GM21723 (cell line): ENCODE measurements around the gene KISS1.
"Not testable (repeated sequence)": the region's sequence is repeated elsewhere in the genome, so short reads cannot be mapped to it uniquely, and the experiment has no call there.

Source experiments
- ATAC-seq: cut with Tn5 transposase; IDR thresholded peaks from one replicate; pipeline ENCODE4 v1.9.1; 2021; ENCODE audit warnings: mild to moderate bottlenecking, moderate library complexity; ENCODE audit not compliant: unreplicated experiment

KISS1 gene

DNA sequence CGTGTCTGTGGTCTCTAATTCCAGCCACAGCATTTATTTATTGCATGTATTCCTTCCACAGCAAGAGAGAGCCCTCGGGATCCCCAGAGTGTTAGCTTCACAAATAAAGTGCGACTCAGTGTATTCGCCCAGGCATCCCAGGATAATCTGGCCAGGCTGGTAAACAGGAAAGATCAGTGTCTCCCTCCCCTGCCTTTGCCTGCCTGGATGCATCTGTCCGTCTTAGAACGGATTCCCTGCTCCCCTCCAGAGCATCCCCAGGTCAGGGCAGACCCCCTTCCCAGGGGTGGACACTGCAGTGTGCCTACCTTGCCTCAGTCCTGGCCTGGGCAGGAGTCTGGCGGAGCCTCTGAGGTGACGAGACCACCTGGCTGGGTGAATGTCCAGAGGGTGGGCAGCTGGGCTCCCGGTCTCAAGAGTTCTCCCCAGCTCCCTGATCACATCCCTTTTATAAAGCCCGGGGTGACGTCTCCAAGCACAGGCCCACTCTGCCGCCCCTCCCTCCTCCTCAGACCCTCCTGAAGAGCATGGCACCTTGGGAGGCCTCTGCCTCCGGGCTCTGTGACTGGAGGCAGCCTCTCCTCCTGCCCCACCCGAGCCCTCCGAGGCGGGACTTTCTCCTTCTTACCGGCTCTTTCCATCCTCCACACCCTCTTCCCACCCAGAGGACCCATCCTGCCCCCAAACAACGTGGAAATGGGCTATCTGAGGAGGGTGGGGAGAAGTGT, at the start of gene KISS1:
KISS1 (minus strand) TSS at position 424 of the 728 bp plus-strand sequence. CDS start 3,615 bp downstream, outside the sequence.
- ATAC-seq, result no peak

GRCh38 chr1:204242920-204243319, 46.6 kb upstream of the KISS1 start:
- ATAC-seq, result no peak

DNA sequence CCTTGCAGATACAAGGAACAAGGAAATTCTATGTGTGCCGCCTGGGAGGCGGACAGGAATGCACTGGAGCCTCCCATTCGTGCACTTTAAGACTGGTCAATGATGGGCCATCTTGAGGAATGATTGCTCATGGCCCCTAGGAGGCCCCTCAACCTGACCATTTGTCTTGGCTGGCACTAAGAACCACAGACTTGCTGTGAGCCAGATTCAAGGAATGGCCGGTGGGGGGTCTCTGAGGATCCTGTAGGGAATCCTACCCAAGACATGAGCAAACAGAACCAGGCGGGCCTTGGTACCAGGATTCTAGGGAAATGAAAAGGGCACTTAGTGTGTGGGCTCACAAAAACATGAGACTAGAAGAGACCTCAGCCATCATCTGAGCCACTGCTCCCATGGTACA, 45.6 kb upstream of the KISS1 start:
- no peak for ATAC-seq

GRCh38 chr1:204241050-204241449, 44.8 kb upstream of the KISS1 start:
- ATAC-seq, result no peak

- ATAC-seq, result no peak
Observed at GRCh38 chr1:204240233-204240632, 43.9 kb upstream of the KISS1 start.

DNA sequence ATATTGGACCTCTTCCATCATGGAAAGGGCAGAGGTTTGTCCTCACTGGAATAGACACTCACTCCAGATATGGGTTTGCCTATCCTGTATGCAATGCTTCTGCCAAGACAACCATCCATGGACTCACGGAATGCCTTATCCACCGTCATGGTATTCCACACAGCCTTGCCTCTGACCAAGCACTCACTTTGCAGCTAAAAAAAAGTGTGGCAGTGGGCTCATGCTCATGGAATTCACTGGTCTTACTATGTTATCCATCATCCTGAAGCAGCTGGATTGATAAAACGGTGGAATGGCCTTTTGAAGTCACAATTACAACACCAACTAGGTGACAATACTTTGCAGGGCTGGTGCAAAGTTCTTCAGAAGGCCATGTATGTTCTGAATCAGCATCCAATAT, 43.1 kb upstream of the KISS1 start:
- not testable (repeated sequence) for ATAC-seq

GRCh38 chr1:204238520-204238919, 42.2 kb upstream of the KISS1 start:
- not testable (repeated sequence) for ATAC-seq

- ATAC-seq, result not testable (repeated sequence)
Observed at GRCh38 chr1:204237515-204237914, 41.2 kb upstream of the KISS1 start.

DNA sequence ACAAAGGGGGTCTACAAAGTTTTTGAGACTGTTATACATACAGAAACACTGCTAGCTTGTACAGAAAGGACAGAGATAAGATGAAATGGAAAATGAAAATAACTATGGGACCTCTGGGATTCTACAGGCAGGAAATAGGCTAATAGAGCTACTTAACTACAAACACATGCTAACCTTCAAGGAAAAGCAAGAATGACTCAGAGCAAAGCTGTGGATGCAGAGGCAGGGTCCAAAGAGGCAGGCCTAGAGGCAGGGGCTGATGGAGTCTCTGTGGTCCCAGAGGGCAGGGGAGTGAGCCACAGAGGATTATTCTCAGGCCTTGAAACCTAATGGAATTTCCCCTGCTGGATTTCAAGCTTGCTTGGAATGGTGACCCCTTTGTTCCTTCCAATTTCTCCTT, 36.2 kb upstream of the KISS1 start:
- ATAC-seq, result no peak

DNA sequence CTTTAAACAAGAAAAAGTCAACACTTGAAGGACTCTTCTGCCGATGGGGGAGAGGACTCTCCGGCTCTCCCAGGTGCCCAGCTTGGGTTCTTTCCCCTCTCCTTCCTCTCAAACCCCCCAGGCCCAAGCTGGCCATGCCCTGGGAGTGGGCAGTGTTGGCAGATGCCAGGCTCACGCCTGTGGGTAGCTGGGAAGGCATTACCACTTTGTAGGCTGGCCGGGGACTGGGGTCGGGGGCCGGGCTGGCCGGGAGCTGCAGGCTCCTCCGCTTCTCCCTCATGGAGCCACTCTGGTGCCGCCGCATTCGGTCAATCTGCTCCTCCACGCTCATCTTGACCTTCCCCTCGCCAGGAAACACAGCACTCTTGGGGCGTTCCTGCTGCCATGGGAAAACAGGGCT, 33.9 kb upstream of the KISS1 start:
- no peak for ATAC-seq

- ATAC-seq, result no peak
Observed at GRCh38 chr1:204228896-204229295, 32.6 kb upstream of the KISS1 start.

DNA sequence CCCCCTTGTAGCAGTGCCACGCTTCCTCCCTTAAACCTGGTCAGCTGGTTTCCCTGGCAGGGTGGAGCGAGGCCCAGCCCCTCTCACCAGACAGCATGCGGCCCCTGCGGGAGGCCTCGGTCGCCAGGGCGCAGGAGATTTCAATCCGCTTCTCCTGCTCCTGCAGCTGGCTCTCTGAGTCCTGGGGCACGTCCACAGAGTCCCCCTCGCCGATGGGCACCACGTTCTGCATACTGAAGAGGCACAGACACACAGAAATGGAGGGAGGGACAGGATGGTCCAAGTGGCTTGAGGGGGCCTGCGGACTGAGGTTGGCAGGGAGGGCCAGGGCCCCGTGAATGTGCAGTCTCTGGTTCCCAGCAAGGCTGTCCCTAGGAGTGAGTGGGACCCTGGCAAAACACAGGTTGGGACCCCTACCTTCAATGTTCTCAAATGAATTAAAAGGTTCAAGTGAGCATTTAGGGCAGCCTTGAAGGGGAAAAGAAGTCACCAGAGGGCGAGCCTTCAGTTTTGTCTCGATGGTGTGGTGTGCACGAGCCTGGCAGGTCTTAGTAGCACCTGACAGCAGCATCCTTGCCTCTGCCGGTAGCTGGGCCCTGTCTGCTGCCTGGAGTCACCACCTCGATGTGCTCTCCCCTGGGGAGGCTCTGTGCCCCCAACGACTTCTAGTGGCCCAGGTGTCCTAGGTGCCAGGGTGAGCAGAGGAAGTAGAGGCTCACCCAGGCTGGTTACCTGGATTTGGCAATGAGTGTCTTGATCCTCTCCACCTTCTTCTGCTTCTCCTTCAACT, 31.9 kb upstream of the KISS1 start:
- no peak for ATAC-seq

DNA sequence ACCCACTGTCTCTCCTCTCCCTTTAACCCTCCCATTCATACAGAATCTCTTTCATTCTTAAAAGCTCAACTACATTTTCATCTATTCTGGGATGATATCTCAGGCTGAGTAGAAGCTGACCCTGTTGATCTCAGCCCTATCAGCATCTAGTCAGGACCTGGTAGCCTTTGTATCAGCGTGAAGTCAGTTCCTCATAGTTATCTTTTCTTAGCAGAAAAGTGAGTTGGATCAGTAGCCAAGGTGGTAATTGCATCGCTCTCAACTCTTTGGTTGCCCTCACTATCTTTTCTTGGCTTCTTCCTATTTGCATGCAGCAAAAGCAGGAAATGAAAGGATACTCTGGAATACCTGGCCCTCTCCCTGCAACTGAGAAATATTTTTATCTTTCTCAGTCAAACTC, 31.1 kb upstream of the KISS1 start:
- no peak for ATAC-seq

DNA sequence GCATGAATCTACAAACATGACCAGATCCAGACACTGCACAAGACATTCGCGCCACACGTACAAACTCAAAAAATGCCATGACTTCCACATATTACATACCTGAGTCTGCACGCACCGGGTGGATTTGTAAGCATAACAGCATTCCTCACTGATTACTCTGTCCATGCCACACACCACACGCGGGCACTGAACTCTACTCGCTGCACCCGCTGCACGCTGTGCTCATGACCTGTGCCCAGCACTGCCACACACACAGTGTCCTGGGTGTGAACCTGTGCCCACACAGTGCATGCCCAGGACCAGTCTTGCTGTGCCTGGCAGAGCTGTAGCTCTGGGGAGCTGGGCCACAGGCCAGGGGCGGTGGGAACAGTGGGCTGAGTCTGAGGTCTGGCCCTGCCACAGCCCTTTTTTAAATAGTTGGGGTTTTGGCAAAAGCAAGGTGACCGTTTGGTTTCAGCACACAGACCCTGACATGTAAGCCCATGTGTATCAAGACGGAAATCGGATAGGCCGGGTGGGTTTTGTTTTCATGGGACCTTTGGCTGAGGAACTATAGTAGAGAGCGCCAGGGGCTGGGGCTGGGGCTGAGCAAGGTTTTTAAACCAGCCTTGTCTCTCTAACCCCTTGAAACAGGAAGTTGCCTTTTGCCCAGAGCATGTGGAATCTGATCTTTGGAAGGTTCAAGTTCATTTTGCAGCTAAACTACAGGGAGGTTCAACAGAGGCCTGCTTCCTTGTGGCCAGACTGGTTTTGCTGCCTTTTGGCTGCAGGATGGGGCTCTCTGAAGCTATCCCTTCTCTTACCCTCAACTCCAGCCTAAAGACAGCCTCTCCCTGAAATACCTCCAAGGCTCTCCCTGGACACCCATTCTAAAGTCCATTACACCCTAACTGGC, 29.8 kb upstream of the KISS1 start:
- ATAC-seq, result no peak

GRCh38 chr1:204224655-204225054, 28.4 kb upstream of the KISS1 start:
- no peak for ATAC-seq

DNA sequence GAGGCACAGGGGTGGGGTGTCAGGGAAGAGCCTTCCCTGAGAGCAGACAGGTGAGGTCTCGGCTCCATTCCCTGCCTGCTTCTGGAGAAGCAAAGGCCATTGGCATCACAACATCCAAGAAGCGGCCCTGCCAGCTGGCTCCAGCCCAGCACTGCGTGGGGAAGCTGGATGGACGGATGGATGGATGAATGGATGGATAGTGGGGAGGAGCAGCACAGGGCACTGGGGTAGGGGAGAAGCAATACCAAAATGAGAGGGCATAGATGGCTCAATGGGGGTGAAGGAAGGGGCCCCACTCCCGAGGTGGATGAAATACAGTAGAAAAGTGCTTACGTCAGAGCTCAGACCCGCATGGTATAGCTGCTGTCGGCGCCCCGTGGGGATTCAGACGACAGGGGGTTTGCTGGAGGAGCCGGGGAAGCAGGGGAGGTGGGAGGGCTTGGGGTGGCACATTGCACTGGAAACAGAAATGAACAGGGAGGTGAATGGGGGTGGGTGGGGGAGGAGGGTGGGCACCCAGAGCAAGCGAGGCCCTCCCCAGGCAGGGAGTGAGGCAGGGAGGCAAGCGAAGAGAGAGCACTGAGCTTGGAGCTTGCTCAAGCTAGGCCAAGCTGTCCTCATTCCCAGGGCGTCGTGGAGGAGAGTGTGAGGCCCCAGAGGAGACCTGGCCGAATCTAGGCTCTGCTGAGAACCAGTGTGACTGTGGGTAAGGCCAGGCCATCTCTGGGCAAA, 27.0 kb upstream of the KISS1 start:
- no peak for ATAC-seq

DNA sequence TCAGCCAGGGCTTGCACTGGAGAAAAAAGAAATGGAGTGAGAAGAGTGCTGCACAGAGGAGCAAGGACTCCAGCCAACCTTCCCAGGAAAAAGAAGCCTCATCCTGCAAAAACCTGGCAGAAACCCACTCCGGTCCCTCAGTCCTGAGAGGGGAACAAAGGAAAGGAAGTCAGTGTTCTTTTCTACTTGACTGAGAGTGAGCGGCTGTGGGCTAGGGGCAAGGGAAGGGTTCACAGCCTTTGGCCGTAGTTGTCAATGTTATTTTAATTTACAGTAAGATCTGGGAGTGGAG, 26.4 kb upstream of the KISS1 start:
- no peak for ATAC-seq

DNA sequence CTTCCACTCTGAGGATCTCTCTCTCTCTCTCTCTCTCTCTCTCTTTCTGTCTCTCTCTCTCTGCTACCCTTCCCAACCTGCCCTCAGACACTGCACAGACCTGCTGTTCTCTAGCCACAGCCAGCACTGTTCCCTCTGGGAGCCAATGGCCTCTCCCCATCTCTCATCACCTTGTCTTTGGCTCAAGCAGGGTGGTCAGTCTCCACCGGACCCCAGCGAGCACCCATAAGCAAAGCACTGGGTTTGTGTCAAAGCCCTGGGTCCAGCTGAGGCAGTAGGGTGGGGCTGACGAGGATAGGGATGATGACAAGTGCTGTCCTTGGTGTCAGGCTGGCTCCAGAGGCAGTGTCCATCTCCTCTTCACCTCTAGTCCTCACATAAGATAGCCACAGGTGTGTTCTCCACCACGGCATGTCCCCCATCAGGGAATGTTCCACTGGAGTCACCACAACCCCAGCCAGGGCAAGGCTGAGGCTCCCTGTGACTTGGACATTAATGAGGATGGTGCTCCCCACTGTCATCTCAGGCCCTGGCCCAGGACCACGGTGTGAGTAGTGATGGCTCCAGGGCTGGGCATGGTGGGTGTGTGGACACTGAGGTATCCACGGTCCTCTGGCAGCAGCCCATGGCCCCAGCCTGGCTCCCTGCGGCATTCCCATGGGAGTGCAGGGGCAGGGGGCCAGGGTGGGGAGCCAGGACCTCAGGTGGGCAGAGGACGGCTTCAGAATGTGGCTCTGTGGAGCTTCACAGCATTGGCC, 25.9 kb upstream of the KISS1 start:
- ATAC-seq, result no peak

- ATAC-seq, result no peak
Observed at GRCh38 chr1:204221271-204221670, 25.0 kb upstream of the KISS1 start.

GRCh38 chr1:204219971-204220616, 23.8 kb upstream of the KISS1 start:
- ATAC-seq, result no peak
